Neural cell (in vitro differentiated cells): ENCODE results near the gene OVAAL. TPM values are rescaled to one million over a fixed set of nuclear protein-coding genes. Genes with fewer than 3 reads are reported as not detected.

Source experiments
- H2AFZ ChIP-seq: fragments of 200-600, 300-800 bp; sonication (generic), shearing (Covaris generic); 2 replicates; pipeline ENCODE4 v1.6.0; 2014; ENCODE audit warnings: low read depth, mild to moderate bottlenecking, antibody characterized with exemption, low read length, moderate library complexity
- H3F3A ChIP-seq: fragments of 200-600 bp; shearing (Covaris generic); 2 replicates; pipeline ENCODE4 v1.6.1; 2016; ENCODE audit warnings: mild to moderate bottlenecking, moderate library complexity, mixed read lengths, antibody characterized with exemption, low read length; ENCODE audit not compliant: insufficient read depth, poor library complexity, severe bottlenecking
- H3K27ac ChIP-seq: fragments of 200-600, 300-800 bp; sonication (generic), shearing (Covaris generic); 2 replicates; pipeline ENCODE4 v1.5.1; 2014; ENCODE audit warnings: mild to moderate bottlenecking, low read length, moderate library complexity
- H3K27me3 ChIP-seq: fragments of 300-800, 200-600 bp; sonication (generic), shearing (Covaris generic); 2 replicates; pipeline ENCODE4 v1.6.0; 2014; ENCODE audit warnings: mild to moderate bottlenecking, low read depth, low read length, moderate library complexity; ENCODE audit not compliant: insufficient read depth
- H3K36me3 ChIP-seq: fragments of 300-800, 200-600 bp; sonication (generic), shearing (Covaris generic); 2 replicates; pipeline ENCODE4 v1.5.1; 2014; ENCODE audit warnings: mild to moderate bottlenecking, antibody characterized with exemption, low read length, moderate library complexity; ENCODE audit not compliant: insufficient read depth
- H3K4me2 ChIP-seq: fragments of 300-800, 200-600 bp; sonication (generic), shearing (Covaris generic); 2 replicates; pipeline ENCODE4 v1.6.0; 2014; ENCODE audit warnings: mild to moderate bottlenecking, low read length
- H3K4me3 ChIP-seq: fragments of 300-800, 200-600 bp; sonication (generic), shearing (Covaris generic); 2 replicates; pipeline ENCODE4 v1.5.1; 2014; ENCODE audit warnings: mild to moderate bottlenecking, low read length, moderate library complexity
- H3K79me2 ChIP-seq: fragments of 200-600 bp; shearing (Covaris generic); replicated peaks from 2 replicates; pipeline ENCODE4 v1.6.0; 2014; ENCODE audit warnings: mild to moderate bottlenecking, low read length, moderate library complexity; ENCODE audit not compliant: insufficient read depth
- H3K9ac ChIP-seq: fragments of 300-800, 200-600 bp; sonication (generic), shearing (Covaris generic); 2 replicates; pipeline ENCODE4 v1.6.1; 2016; ENCODE audit warnings: mild to moderate bottlenecking, low read length, mixed read lengths
- H3K9me2 ChIP-seq: fragments of 200-600 bp; shearing (Covaris generic); 2 replicates; pipeline ENCODE4 v1.6.1; 2016; ENCODE audit warnings: mild to moderate bottlenecking, low read length, mixed read lengths; ENCODE audit not compliant: insufficient read depth
- H3K9me3 ChIP-seq: fragments of 200-600, 300-800 bp; sonication (generic), shearing (Covaris generic); 2 replicates; pipeline ENCODE4 v1.6.1; 2016; ENCODE audit warnings: mild to moderate bottlenecking, mixed run types, low read length, moderate library complexity, mixed read lengths
- H4K20me1 ChIP-seq: fragments of 200-600 bp; shearing (Covaris generic); 2 replicates; pipeline ENCODE4 v1.6.1; 2016; ENCODE audit warnings: mild to moderate bottlenecking, mixed run types; ENCODE audit not compliant: insufficient read depth
- CTCF ChIP-seq: fragments of 450-650 bp; IDR thresholded peaks from 2 replicates; pipeline ENCODE4 v1.5.1; 2014; ENCODE audit warnings: antibody characterized with exemption, mild to moderate bottlenecking, moderate library complexity; ENCODE audit not compliant: poor library complexity, severe bottlenecking
- EP300 ChIP-seq: fragments of 450-650 bp; conservative IDR thresholded peaks from 2 replicates; pipeline ENCODE4 v1.6.1; 2014; ENCODE audit warnings: antibody characterized with exemption, mild to moderate bottlenecking, moderate library complexity; ENCODE audit not compliant: poor library complexity, severe bottlenecking
- EZH2 ChIP-seq: fragments of 200-600, 300-800 bp; shearing (Covaris generic), sonication (generic); IDR thresholded peaks from 2 replicates; pipeline ENCODE4 v1.6.1; 2014; ENCODE audit warnings: antibody characterized with exemption, low read length, borderline replicate concordance, mild to moderate bottlenecking; ENCODE audit not compliant: insufficient read depth, poor library complexity, severe bottlenecking
- MXI1 ChIP-seq: fragments of 450-650 bp; conservative IDR thresholded peaks from 2 replicates; pipeline ENCODE4 v1.6.1; 2014; ENCODE audit warnings: antibody characterized with exemption, mild to moderate bottlenecking; ENCODE audit not compliant: poor library complexity, severe bottlenecking
- POLR2AphosphoS5 ChIP-seq: IDR thresholded peaks from 2 replicates; pipeline ENCODE4 v1.6.1; 2012
- RAD21 ChIP-seq: fragments of 450-650 bp; conservative IDR thresholded peaks from 2 replicates; pipeline ENCODE4 v1.6.1; 2014; ENCODE audit warnings: antibody characterized with exemption, mild to moderate bottlenecking, moderate library complexity
- REST ChIP-seq: IDR thresholded peaks from 2 replicates; pipeline ENCODE4 v1.6.1; 2012; ENCODE audit warnings: borderline replicate concordance
- SMC3 ChIP-seq: fragments of 450-650 bp; conservative IDR thresholded peaks from 2 replicates; pipeline ENCODE4 v1.6.1; 2014; ENCODE audit warnings: antibody characterized with exemption, mild to moderate bottlenecking, moderate library complexity; ENCODE audit not compliant: poor library complexity
- TAF1 ChIP-seq: IDR thresholded peaks from 2 replicates; pipeline ENCODE4 v1.6.1; 2012; ENCODE audit warnings: low read depth
- polyA plus RNA-seq: library from polyadenylated mRNA; depleted of rRNA; stranded (reverse); fragments of >200 nt; gene quantifications from 2 replicates; pipeline ENCODE4 v1.2.3, GENCODE V29; 2014

The OVAAL gene
- polyA plus RNA-seq, 1 donor from 2014 or later, result not detected

GRCh38 chr1:180566495-180566894 is 7.7 kb downstream of the OVAAL start:
- H3K27me3 ChIP-seq, result no peaks in the 10 kb centered on the region
- no peak overlapping the region for H2AFZ ChIP-seq
- no peaks in the 10 kb centered on the region for H3K79me2 ChIP-seq
- no peaks in the 10 kb centered on the region for H3K9me3 ChIP-seq
- no peak overlapping the region for H3K9ac ChIP-seq
- TF ChIP-seq MXI1, result no peak
- no peak for TF ChIP-seq POLR2AphosphoS5
- TF ChIP-seq SMC3, result no peak
- no peak for TF ChIP-seq REST
- TF ChIP-seq TAF1, result no peak
- TF ChIP-seq EZH2, result no peak
- TF ChIP-seq EP300, result no peak
- TF ChIP-seq RAD21, result no peak
- TF ChIP-seq CTCF, result no peak
- H4K20me1 ChIP-seq, result no peaks in the 10 kb centered on the region
- H3K4me3 ChIP-seq, result no peak overlapping the region
- no peak overlapping the region for H3K4me2 ChIP-seq
- no peaks in the 10 kb centered on the region for H3K9me2 ChIP-seq
- no peaks in the 10 kb centered on the region for H3K36me3 ChIP-seq
- no peak overlapping the region for H3K27ac ChIP-seq
- H3F3A ChIP-seq, result peaks cover 4% of the 10 kb centered on the region

- no peaks in the 10 kb centered on the region for H3K27me3 ChIP-seq
- no peaks in the 10 kb centered on the region for H4K20me1 ChIP-seq
- H3K9me3 ChIP-seq, result no peaks in the 10 kb centered on the region
- peak overlapping the region; percentile 43 for H3K4me2 ChIP-seq
- H3K79me2 ChIP-seq, result no peaks in the 10 kb centered on the region
- peaks cover 4% of the 10 kb centered on the region for H3F3A ChIP-seq
- H2AFZ ChIP-seq, result peak overlapping the region; percentile 37
- no peaks in the 10 kb centered on the region for H3K9me2 ChIP-seq
- no peaks in the 10 kb centered on the region for H3K36me3 ChIP-seq
- H3K27ac ChIP-seq, result peak overlapping the region; percentile 80
- no peak for TF ChIP-seq MXI1
- TF ChIP-seq POLR2AphosphoS5, result no peak
- TF ChIP-seq EP300, result no peak
- no peak for TF ChIP-seq SMC3
- TF ChIP-seq RAD21, result no peak
- TF ChIP-seq REST, result no peak
- no peak for TF ChIP-seq TAF1
- TF ChIP-seq CTCF, result no peak
- TF ChIP-seq EZH2, result no peak
- peak overlapping the region; percentile 40 for H3K9ac ChIP-seq
- peak overlapping the region; percentile 24 for H3K4me3 ChIP-seq
Observed at GRCh38 chr1:180567654-180568053, 8.9 kb downstream of the OVAAL start.
